ENCODE data around the gene CFAP251. TPM values are rescaled to one million over a fixed set of nuclear protein-coding genes. Genes with fewer than 3 reads are reported as not detected.
"Not testable (repeated sequence)": the region's sequence is repeated elsewhere in the genome, so short reads cannot be mapped to it uniquely, and the experiment has no call there.

CFAP251 gene
- total RNA-seq, 1 experiment from 2014 or later, result 1.7 TPM

- no peaks in the 10 kb centered on the region for H3K27me3 ChIP-seq
- no peaks in the 10 kb centered on the region for H3K36me3 ChIP-seq
- H3K4me3 ChIP-seq, result no peak overlapping the region
- DNase-seq, result no peak
- no peaks in the 10 kb centered on the region for H3K9me3 ChIP-seq
Observed at GRCh38 chr12:121980892-121981272, 62.5 kb downstream of the CFAP251 start.

- H3K36me3 ChIP-seq, result no peaks in the 10 kb centered on the region
- DNase-seq, result no peak
- no peaks in the 10 kb centered on the region for H3K27me3 ChIP-seq
- H3K9me3 ChIP-seq, result no peaks in the 10 kb centered on the region
- no peak overlapping the region for H3K4me3 ChIP-seq
Observed at GRCh38 chr12:121981456-121981855, 63.1 kb downstream of the CFAP251 start.

GRCh38 chr12:121982950-121983349, 64.6 kb downstream of the CFAP251 start:
- no peaks in the 10 kb centered on the region for H3K27me3 ChIP-seq
- no peaks in the 10 kb centered on the region for H3K36me3 ChIP-seq
- no peak overlapping the region for H3K4me3 ChIP-seq
- no peak for DNase-seq
- no peaks in the 10 kb centered on the region for H3K9me3 ChIP-seq

GRCh38 chr12:121983536-121984210, 65.3 kb downstream of the CFAP251 start:
- no peak for DNase-seq
- no peaks in the 10 kb centered on the region for H3K9me3 ChIP-seq
- no peak overlapping the region for H3K4me3 ChIP-seq
- no peaks in the 10 kb centered on the region for H3K36me3 ChIP-seq
- H3K27me3 ChIP-seq, result no peaks in the 10 kb centered on the region

GRCh38 chr12:121986489-121987245, 68.3 kb downstream of the CFAP251 start:
- no peaks in the 10 kb centered on the region for H3K27me3 ChIP-seq
- H3K9me3 ChIP-seq, result no peaks in the 10 kb centered on the region
- DNase-seq, result no peak
- H3K36me3 ChIP-seq, result no peaks in the 10 kb centered on the region
- H3K4me3 ChIP-seq, result no peak overlapping the region

- not testable (repeated sequence) for H3K27me3 ChIP-seq, H3K4me3 ChIP-seq, H3K36me3 ChIP-seq, DNase-seq, H3K9me3 ChIP-seq
Observed at GRCh38 chr12:121988519-121988918, 70.1 kb downstream of the CFAP251 start.

GRCh38 chr12:121989276-121990113, 71.1 kb downstream of the CFAP251 start:
- Histone ChIP-seq H3K27me3 (no peaks in the 10 kb centered on the region), H3K4me3 (no peak overlapping the region), H3K36me3 (no peaks in the 10 kb centered on the region), H3K9me3 (no peaks in the 10 kb centered on the region)
- DNase-seq, result no peak

- DNase-seq, result no peak
- H3K4me3 ChIP-seq, result no peak overlapping the region
- H3K36me3 ChIP-seq, result no peaks in the 10 kb centered on the region
- H3K27me3 ChIP-seq, result no peaks in the 10 kb centered on the region
- no peaks in the 10 kb centered on the region for H3K9me3 ChIP-seq
Observed at GRCh38 chr12:121990114-121990647, 71.8 kb downstream of the CFAP251 start.

GRCh38 chr12:121990692-121991603, 72.6 kb downstream of the CFAP251 start:
- no peaks in the 10 kb centered on the region for H3K27me3 ChIP-seq
- peak; percentile 15 for DNase-seq
- no peaks in the 10 kb centered on the region for H3K36me3 ChIP-seq
- no peak overlapping the region for H3K4me3 ChIP-seq
- H3K9me3 ChIP-seq, result no peaks in the 10 kb centered on the region

- Histone ChIP-seq H3K36me3 (no peaks in the 10 kb centered on the region), H3K4me3 (no peak overlapping the region), H3K27me3 (no peaks in the 10 kb centered on the region), H3K9me3 (no peaks in the 10 kb centered on the region)
- DNase-seq, result peak; percentile 92
Observed at GRCh38 chr12:121992059-121992879, 73.9 kb downstream of the CFAP251 start.

GRCh38 chr12:121996050-121996944, 77.9 kb downstream of the CFAP251 start:
- H3K36me3 ChIP-seq, result no peaks in the 10 kb centered on the region
- no peaks in the 10 kb centered on the region for H3K9me3 ChIP-seq
- H3K27me3 ChIP-seq, result no peaks in the 10 kb centered on the region
- no peak overlapping the region for H3K4me3 ChIP-seq
- no peak for DNase-seq

- DNase-seq, result peak; percentile 10
- no peaks in the 10 kb centered on the region for H3K36me3 ChIP-seq
- H3K9me3 ChIP-seq, result no peaks in the 10 kb centered on the region
- no peaks in the 10 kb centered on the region for H3K27me3 ChIP-seq
- no peak overlapping the region for H3K4me3 ChIP-seq
Observed at GRCh38 chr12:121996945-121997612, 78.7 kb downstream of the CFAP251 start.

- H3K4me3 ChIP-seq, result no peak overlapping the region
- DNase-seq, result no peak
- no peaks in the 10 kb centered on the region for H3K9me3 ChIP-seq
- H3K27me3 ChIP-seq, result no peaks in the 10 kb centered on the region
- H3K36me3 ChIP-seq, result no peaks in the 10 kb centered on the region
Observed at GRCh38 chr12:122001466-122002209, 83.2 kb downstream of the CFAP251 start.
